ENCODE measurements around the gene KRTAP10-1. TPM values are rescaled to one million over a fixed set of nuclear protein-coding genes. Genes with fewer than 3 reads are reported as not detected.

KRTAP10-1 gene
- total RNA-seq, 1 experiment from 2014 or later = not detected

DNA sequence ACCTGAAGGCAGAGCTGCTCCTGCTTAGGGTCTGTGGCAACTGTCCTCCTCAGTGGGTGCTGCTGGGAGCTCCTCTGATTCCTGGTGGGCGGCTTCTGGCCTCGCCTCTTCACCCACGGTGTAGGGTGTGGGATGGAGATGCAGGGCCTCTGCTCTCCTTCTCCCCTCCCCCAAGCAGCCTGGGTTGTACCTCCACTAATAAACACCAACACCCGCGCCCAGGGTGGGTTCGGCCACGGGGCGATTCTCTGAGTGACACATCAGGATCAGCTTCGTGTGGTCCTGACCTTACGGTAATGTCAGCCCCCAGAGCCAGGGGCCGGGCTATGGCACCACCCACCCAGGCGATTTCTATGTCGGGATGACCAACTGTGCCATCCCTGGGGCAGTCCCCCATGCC is 23.7 kb downstream of the KRTAP10-1 start:
- Histone ChIP-seq H3K4me2 (ENCODE audit: low read length) (no peak overlapping the region), H2AFZ (ENCODE audit: low read length) (no peak overlapping the region), H3K36me3 (ENCODE audit: low read depth, low read length) (no peaks in the 10 kb centered on the region), H3K9me2 (replicated peaks; ENCODE audit: low read length) (no peaks in the 10 kb centered on the region), H3K27ac (ENCODE audit: low read length) (no peak overlapping the region), H3K27me3 (ENCODE audit: low read length) (no peaks in the 10 kb centered on the region), H3K79me2 (ENCODE audit: low read length) (no peaks in the 10 kb centered on the region), H4K20me1 (ENCODE audit: low read length) (no peaks in the 10 kb centered on the region), H3K4me1 (ENCODE audit: insufficient read depth, low read length) (no peaks in the 10 kb centered on the region), H3F3A (ENCODE audit: low read length, unreplicated experiment) (no peaks in the 10 kb centered on the region), H3K9me3 (ENCODE audit: low read length) (no peaks in the 10 kb centered on the region), H3K9ac (ENCODE audit: low read length) (no peak overlapping the region), H3K4me3 (ENCODE audit: low read length) (no peak overlapping the region)
- ChIA-PET POLR2A (ENCODE audit: unreplicated experiment) (no interaction called here), CTCF (no interaction called here)
- ATAC-seq = no peak
- intact Hi-C loops (cut with micrococcal nuclease) = no loop called here
- DNase-seq = no peak
- no TSS peak for BruUV-seq (replicated peaks)
- TF ChIP-seq EZH2phosphoT487 (IDR thresholded peaks at IDR 0.05; ENCODE audit: borderline replicate concordance, low read length) (no peak), EZH2 (IDR thresholded peaks at IDR 0.05; ENCODE audit: low read length, unreplicated experiment) (no peak)
- TF ChIP-seq, protein P1, sequence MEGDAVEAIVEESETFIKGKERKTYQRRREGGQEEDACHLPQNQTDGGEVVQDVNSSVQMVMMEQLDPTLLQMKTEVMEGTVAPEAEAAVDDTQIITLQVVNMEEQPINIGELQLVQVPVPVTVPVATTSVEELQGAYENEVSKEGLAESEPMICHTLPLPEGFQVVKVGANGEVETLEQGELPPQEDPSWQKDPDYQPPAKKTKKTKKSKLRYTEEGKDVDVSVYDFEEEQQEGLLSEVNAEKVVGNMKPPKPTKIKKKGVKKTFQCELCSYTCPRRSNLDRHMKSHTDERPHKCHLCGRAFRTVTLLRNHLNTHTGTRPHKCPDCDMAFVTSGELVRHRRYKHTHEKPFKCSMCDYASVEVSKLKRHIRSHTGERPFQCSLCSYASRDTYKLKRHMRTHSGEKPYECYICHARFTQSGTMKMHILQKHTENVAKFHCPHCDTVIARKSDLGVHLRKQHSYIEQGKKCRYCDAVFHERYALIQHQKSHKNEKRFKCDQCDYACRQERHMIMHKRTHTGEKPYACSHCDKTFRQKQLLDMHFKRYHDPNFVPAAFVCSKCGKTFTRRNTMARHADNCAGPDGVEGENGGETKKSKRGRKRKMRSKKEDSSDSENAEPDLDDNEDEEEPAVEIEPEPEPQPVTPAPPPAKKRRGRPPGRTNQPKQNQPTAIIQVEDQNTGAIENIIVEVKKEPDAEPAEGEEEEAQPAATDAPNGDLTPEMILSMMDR (conservative IDR thresholded peaks at IDR 0.05; ENCODE audit: low read depth, low read length) = no peak

DNA sequence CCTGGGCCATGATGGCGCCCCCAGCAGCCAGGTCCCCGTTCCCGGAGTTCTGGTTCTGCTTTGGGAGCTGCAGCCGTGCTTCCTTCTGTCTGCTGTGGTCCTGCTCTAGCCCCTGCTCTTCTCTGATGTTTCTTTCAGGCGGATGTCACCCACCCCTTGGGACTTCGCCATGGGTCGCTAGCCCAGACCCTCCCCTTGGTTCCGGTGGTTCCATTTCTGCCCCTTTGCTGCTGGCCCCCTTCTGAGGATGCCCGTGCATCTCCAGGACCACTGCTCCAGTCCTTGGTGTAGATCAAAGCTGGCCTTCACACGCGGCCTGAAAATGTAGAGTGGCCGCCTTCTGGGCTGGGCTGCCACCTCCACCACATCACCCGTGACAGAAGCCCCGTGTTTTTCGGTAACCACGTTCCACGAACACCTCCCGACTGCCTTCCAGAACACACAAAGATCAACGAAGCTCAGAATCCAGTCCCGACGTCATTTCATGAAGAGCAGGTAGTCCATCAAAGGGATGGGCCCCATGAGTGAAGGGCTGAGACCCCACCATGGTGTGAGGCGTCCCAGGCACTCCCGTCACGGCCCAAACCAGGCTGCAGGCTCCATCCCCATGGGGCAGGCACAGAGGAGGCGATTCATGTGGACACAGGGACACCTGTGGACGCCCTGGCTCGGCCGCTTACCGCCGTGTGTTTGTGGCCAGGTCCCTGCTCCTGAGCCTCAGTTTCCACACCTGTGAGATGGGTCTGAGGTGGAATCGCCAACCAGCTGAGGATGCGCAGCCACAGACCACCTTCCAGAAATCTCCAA is 24.4 kb downstream of the KRTAP10-1 start:
- no TSS peak for BruUV-seq (replicated peaks)

More for the DNA sequence above, 24.4 kb downstream of the KRTAP10-1 start:
- Histone ChIP-seq H2AFZ (ENCODE audit: low read length) (no peak overlapping the region), H3K9ac (ENCODE audit: low read length) (no peak overlapping the region), H3K9me2 (replicated peaks; ENCODE audit: low read length) (no peaks in the 10 kb centered on the region), H3K4me3 (ENCODE audit: low read length) (no peak overlapping the region), H3K9me3 (ENCODE audit: low read length) (no peaks in the 10 kb centered on the region), H3K36me3 (ENCODE audit: low read depth, low read length) (no peaks in the 10 kb centered on the region), H4K20me1 (ENCODE audit: low read length) (no peaks in the 10 kb centered on the region), H3K27ac (ENCODE audit: low read length) (no peak overlapping the region), H3K4me1 (ENCODE audit: insufficient read depth, low read length) (peaks cover 4% of the 10 kb centered on the region; the same call in 1 of the 2 replicates), H3F3A (ENCODE audit: low read length, unreplicated experiment) (no peaks in the 10 kb centered on the region), H3K79me2 (ENCODE audit: low read length) (no peaks in the 10 kb centered on the region), H3K27me3 (ENCODE audit: low read length) (no peaks in the 10 kb centered on the region), H3K4me2 (ENCODE audit: low read length) (no peak overlapping the region)
- POLR2A ChIA-PET (ENCODE audit: unreplicated experiment) = interaction anchor here (0.6 kb wide), 1 partner anchor 250 kb away, joined by 4 read pairs; no protein-coding TSS in a partner anchor
- DNase-seq (no peak), ATAC-seq (no peak)
- TF ChIP-seq EZH2phosphoT487 (IDR thresholded peaks at IDR 0.05; ENCODE audit: borderline replicate concordance, low read length) = no peak
- TF ChIP-seq EZH2 (IDR thresholded peaks at IDR 0.05; ENCODE audit: low read length, unreplicated experiment) = no peak
- TF ChIP-seq, protein P1 (conservative IDR thresholded peaks at IDR 0.05; ENCODE audit: low read depth, low read length) = no peak
- intact Hi-C loops (cut with micrococcal nuclease) = no loop called here
- CTCF ChIA-PET = no interaction called here
